GM18868 (cell line): Measurements from ENCODE around the gene PLCG2.
"Not testable (repeated sequence)": the region's sequence is repeated elsewhere in the genome, so short reads cannot be mapped to it uniquely, and the experiment has no call there.

Experiments
- ATAC-seq: cut with Tn5 transposase; IDR thresholded peaks from one replicate; pipeline ENCODE4 v1.9.1; 2021; ENCODE audit warnings: mild to moderate bottlenecking, moderate library complexity; ENCODE audit not compliant: unreplicated experiment

Gene PLCG2

GRCh38 chr16:81786868-81787267 is 7.8 kb downstream of the PLCG2 start:
- ATAC-seq = no peak

DNA sequence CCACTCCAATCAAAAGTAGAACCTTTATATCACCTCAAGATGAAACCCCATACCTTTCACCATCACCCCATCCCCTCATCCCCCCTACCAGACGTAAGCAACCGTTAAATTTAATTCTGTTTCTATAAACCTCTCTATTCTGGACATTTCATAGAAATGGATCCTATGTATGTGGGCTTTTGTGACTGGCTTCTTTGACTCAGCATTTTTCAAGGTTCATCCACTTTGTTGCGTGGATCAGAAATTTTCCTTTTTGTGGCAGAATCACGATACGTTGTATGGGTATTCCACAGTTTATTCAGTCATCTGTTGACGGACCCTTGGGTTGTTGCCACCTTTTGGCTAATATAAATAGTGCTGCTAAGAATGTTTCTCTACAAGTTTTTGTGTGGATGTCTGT is 8.6 kb downstream of the PLCG2 start:
- ATAC-seq = no peak

DNA sequence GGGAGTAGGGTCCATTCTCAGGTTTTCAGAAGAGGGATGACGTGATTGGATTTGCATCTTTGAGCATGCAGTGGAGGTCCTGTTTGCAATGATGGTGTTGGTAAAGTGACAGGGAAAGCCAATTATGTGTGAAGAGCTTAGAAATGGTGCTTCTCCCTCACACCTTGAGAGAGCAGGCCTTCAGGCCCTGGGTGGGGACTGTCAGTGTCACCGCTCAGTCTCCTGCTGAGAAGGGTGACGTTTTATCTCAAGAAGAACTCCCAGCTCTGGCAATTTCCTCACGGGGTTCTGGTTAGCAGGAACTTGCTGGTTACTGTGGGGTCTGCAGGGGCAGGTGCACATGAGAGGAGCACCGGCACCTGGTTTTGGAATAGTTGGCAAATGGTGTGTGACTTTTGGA is 11.2 kb downstream of the PLCG2 start:
- ATAC-seq = no peak

DNA sequence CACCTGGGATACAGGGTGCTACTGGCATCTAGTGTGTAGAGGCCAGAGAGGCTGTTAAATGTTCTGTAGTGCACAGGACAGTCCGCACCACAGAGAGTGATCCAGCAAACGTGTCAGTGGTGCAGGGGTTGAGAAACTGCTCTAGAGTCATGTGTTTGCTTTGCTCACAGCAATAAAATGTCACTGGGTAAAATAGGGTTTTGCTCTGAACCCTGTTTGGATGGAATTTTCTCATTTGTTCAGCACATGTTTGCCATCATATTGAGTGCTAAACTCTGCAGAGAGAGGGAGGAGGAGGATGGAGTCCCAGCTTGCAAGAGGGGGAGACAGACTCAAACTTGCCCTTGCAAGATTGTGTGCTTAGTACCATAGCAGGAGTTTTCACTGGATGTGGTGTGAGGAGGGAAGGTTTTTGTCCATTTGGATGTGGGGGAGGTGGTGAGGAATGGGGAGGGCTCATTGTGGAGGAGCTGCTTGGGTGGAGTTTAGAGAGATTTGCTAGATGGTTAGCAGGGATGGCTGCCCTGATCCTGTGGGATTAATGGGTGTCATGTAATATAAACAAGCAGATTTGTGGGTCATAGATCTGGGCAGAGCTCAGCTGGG is 11.8 kb downstream of the PLCG2 start:
- ATAC-seq = no peak

- no peak for ATAC-seq
Observed at GRCh38 chr16:81792828-81793227, 13.7 kb downstream of the PLCG2 start.

GRCh38 chr16:81795193-81795592 is 16.1 kb downstream of the PLCG2 start:
- ATAC-seq = no peak

DNA sequence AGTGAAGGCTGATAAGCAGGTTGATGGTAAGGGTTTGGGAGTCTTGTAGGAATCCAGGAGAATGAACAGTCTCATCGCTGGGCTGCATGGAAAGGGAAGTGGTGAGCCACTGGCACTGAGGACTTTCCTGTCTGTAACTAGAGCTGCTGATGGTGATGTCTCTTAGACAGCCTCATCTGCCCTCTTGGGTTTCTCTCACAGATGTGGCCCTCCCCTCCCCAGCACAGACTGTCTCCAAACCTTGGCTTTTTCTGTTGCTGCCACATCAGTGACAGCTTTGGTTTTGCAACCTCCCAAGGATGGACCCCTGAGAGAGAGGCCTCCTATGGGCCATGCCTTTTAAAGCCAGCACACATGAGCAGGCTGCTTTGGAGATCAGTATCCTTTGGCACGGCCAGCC is 16.9 kb downstream of the PLCG2 start:
- no peak for ATAC-seq

DNA sequence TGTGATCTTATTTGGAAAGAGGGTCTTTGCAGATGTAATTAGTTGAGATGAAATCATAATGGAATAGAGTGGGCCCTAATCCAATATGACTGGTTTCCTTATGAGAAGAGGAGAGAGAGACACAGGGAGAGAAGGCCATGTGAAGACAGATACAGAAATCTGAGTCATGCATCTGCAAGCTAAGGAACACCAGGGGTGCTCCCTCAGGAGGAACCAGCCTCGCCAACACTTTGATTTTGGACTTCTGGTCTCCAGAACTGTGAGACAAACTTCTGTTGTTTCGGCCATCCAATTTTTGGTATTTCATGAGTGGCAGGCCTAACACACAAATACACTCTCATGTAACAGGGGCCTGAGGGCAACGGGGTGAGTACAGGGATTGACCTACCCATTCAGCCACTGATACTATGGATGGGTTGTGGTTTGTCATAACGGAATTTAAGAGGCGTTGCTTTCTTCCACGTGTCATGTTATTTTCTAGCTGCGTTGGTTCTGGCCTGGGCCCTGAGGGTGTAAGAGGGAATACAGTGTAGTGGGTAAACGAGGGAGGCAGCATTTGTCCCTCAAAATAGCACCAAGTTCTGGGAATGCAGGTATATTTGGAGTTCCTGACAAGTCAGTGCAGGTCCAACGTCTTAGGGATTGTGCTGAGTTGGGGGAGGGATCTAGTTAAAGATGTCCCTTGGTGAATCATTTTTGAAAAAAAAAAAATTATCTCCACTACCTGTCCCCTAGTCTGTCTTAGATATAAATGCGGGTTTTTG is 17.7 kb downstream of the PLCG2 start:
- no peak for ATAC-seq

DNA sequence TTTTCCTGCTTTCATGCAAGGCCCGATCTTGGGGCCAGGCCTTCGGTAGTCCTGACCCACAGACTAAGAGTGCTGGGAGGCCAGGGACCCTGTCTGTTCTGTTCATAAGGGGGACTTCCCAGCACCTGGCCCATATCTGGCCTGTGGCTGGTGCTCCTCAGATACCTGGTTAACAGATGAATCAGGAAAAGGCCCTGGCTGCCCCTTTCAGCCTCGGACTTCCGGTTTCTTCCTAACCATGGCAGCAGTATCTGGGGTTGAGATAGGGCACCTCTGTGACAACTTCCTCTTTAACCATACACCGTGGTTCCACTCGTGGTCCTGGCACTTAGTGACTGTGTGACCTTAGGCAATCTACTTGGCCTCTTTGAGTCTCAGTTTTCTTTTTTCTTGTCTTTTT is 18.4 kb downstream of the PLCG2 start:
- ATAC-seq = peak; percentile 43

GRCh38 chr16:81798311-81799137 is 19.4 kb downstream of the PLCG2 start:
- ATAC-seq = peak; percentile 55

- no peak for ATAC-seq
Observed at GRCh38 chr16:81799138-81799504, 20.0 kb downstream of the PLCG2 start.

GRCh38 chr16:81801724-81802123 is 22.6 kb downstream of the PLCG2 start:
- not testable (repeated sequence) for ATAC-seq

DNA sequence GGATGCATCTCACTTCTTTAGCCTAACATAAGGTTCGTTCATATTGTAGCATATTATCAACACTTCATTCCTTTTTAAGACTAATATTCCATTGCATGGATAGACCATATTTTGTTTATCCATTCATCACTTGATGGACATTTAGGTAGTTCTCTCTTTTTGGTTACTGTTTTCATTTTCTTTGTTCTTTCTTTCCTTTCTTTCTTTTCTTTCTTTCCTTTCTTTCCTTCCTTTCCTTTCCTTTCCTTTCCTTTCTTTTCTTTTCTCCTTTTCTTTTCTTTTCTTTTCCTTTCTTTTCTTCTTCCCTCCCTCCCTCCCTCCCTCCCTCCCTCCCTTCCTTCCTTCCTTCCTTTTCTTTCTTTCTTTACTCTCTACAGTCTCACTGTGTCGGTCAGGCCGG is 24.2 kb downstream of the PLCG2 start:
- ATAC-seq = no peak

DNA sequence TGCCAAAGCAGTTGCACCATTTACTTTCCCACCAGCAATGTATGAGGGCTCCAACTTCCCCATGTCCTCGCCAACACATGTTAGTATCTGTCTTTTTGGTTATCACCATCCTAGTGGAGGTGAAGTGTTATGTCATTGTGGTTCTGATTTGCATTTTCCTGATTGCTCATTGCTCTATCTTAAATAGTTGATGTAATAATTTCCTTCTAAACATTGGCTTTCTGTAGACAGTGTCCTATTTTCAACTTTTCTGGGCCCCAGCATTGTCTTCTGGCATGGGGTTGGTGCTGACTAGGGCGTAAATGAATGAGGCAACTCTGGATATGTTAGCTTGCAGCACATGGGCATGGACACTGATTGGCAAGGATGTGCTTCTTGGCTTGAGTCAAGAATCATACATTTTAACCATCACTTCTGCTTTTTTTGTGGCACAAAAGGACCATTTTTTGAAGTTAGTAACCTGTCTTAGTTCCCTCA is 25.1 kb downstream of the PLCG2 start:
- ATAC-seq = no peak

DNA sequence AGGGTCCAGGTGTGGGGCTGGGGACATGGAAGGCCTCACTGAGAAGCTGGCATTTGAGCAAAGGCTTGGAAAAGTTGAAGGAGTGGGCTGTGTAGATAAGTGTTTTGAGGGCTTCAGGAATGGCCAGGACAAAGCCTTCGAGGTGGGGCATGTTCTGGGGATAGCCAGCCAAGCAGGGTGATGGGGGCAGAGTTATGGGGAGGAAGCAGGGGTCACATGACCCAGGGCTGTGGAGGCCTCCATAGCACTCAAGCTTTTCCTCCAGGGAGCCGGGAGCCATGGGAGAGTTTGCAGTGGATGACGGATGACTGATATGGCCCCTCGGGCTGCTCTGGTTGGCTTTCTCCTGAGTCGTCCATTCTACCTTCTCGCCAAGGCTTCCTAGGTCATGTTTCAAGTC is 27.6 kb downstream of the PLCG2 start:
- ATAC-seq = no peak

DNA sequence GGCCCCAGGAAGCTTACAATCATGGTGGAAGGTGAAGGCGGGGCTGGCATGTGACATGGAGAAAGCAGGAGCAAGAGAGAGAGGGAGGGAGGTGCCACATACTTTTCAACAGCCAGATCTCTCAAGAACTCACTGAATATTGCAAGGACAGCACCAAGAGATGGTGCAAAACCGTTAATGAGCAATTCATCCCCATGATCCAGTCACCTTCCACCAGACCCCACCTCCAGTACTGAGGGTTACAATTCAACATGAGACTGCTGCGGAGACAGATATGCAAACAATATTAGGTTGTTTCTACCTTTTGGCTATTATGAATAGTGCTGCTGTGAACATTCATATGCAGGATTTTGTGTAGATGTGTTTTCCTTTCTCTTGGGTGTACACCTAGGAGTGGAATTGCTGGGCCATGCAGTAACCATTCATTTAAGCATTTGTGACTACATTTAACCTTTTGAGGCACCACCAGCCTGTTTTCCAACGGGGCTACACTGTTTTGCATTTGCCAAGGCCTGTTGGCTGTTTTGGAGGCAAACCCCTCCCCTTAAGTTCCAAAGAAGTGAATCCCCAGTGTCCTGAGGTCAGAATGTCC is 28.8 kb downstream of the PLCG2 start:
- ATAC-seq = no peak

- peak; percentile 80 for ATAC-seq
Observed at GRCh38 chr16:81808933-81809480, 29.9 kb downstream of the PLCG2 start.

DNA sequence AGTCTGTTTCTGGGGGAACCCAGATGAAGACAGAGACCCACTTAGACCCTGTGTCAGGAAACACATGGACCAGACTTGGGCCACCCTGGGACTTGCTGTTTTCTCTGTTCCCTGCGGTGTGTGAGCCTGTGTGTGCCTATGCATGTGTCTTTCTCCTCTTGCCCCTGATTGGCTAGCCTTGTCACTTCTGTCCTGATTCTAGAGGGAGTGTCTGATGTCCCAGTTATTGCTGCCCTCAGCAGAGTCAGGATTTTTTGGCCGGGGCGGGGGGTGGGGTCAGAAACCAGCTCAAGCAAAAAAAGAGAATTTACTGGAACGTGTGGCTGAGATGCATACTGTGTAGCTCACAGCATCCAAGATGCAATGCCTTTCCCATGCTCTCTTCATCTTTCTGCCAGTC is 30.5 kb downstream of the PLCG2 start:
- ATAC-seq = no peak

GRCh38 chr16:81810361-81810760 is 31.3 kb downstream of the PLCG2 start:
- ATAC-seq = no peak

GRCh38 chr16:81810894-81811538 is 31.9 kb downstream of the PLCG2 start:
- peak; percentile 21 for ATAC-seq

DNA sequence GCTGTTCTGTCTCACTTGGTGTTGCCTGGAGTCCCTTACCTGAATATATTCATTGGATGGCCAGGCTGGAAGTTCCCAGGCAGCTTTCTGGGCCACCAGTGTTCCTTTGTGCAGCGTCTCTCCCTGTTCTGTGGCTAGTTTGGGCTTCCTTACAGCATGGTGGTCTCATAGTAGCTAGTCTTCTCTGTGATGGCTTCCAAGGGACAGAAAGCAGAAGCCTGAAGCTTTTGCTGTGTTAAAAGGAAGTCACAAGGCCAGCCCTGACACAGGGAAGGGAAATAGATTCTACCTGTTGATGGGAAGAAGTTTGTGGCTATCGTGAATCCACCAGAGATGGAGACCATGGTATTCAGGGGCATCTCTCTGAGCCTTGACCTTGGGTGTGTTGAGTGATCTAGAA is 34.6 kb downstream of the PLCG2 start:
- ATAC-seq = no peak
